Common myeloid progenitor, CD34-positive (primary cell): Measurements from ENCODE around the gene MLPH.

Source experiments
- CTCF ChIA-PET: fragments of 350-600 bp; sonication (Branson Sonifier 250); formaldehyde crosslinking; loops from one replicate; lab custom pipeline; 2021; ENCODE audit warnings: antibody characterized with exemption; lab: Charles Lee
- POLR2A ChIA-PET: fragments of 350-600 bp; sonication (Branson Sonifier 250); formaldehyde crosslinking; loops from one replicate; lab custom pipeline; 2021; ENCODE audit warnings: antibody characterized with exemption; lab: Charles Lee
- DNase-seq, 3 donors: peaks; one replicate each; pipeline versions ENCODE4 v3.0.0 to v3.0.0-alpha.2; 2013
- H3K27ac ChIP-seq, 2 experiments: 1 replicate in 1 of 2; 2 replicates in 1 of 2; pipeline ENCODE4 v1.7.0; 2013; ENCODE audit warnings: inconsistent platforms in 2 of 2, low read length in 2 of 2, mild to moderate bottlenecking in 2 of 2, low read depth in 1 of 2, moderate library complexity in 1 of 2; ENCODE audit not compliant: severe bottlenecking in 2 of 2, insufficient read depth in 1 of 2, poor library complexity in 1 of 2
- H3K27me3 ChIP-seq, 5 experiments: replicated peaks in 2 of 5; 1 replicate in 3 of 5; 2 replicates in 2 of 5; pipeline versions ENCODE4 v1.6.1 to v1.7.0; 2013; ENCODE audit warnings: low read length in 4 of 5, mild to moderate bottlenecking in 2 of 5, moderate library complexity in 2 of 5, inconsistent platforms in 1 of 5; ENCODE audit not compliant: insufficient read depth in 5 of 5, control insufficient read depth in 4 of 5
- H3K36me3 ChIP-seq, 4 experiments: 1 replicate in 2 of 4; 2 replicates in 2 of 4; pipeline versions ENCODE4 v1.6.1 to v1.7.0; 2013; ENCODE audit warnings: low read length in 3 of 4, control low read depth in 1 of 4, mild to moderate bottlenecking in 1 of 4; ENCODE audit not compliant: control insufficient read depth in 4 of 4, insufficient read depth in 4 of 4
- H3K4me1 ChIP-seq, 4 experiments: 1 replicate in 3 of 4; 2 replicates in 1 of 4; pipeline versions ENCODE4 v1.6.1 to v1.7.1; 2013; ENCODE audit warnings: low read length in 3 of 4, mild to moderate bottlenecking in 3 of 4, control low read depth in 1 of 4, inconsistent platforms in 1 of 4, moderate library complexity in 1 of 4; ENCODE audit not compliant: control insufficient read depth in 4 of 4, insufficient read depth in 4 of 4; ENCODE audit errors: control extremely low read depth in 1 of 4
- H3K4me3 ChIP-seq, 7 experiments: 1 replicate in 4 of 7; 2 replicates in 3 of 7; pipeline versions ENCODE4 v1.5.1 to v1.7.0; 2013; ENCODE audit warnings: mild to moderate bottlenecking in 7 of 7, low read length in 6 of 7, moderate library complexity in 6 of 7, inconsistent platforms in 2 of 7, low read depth in 2 of 7, control low read depth in 1 of 7; ENCODE audit not compliant: insufficient read depth in 4 of 7, control insufficient read depth in 1 of 7; ENCODE audit errors: extremely low read depth in 1 of 7
- H3K9me3 ChIP-seq, 5 experiments: 1 replicate in 4 of 5; 2 replicates in 1 of 5; pipeline versions ENCODE4 v1.6.1 to v1.7.1; 2013; ENCODE audit warnings: low read length in 4 of 5, mild to moderate bottlenecking in 2 of 5, inconsistent platforms in 1 of 5, low read depth in 1 of 5, moderate library complexity in 1 of 5; ENCODE audit not compliant: control insufficient read depth in 4 of 5, insufficient read depth in 2 of 5; ENCODE audit errors: control extremely low read depth in 1 of 5
- WGBS: methylation state at CpG from one replicate; pipeline ENCODE4 v1.1.5; 2013; ENCODE audit not compliant: insufficient coverage; 5-methylcytosine and 5-hydroxymethylcytosine counted together

Gene MLPH

DNA sequence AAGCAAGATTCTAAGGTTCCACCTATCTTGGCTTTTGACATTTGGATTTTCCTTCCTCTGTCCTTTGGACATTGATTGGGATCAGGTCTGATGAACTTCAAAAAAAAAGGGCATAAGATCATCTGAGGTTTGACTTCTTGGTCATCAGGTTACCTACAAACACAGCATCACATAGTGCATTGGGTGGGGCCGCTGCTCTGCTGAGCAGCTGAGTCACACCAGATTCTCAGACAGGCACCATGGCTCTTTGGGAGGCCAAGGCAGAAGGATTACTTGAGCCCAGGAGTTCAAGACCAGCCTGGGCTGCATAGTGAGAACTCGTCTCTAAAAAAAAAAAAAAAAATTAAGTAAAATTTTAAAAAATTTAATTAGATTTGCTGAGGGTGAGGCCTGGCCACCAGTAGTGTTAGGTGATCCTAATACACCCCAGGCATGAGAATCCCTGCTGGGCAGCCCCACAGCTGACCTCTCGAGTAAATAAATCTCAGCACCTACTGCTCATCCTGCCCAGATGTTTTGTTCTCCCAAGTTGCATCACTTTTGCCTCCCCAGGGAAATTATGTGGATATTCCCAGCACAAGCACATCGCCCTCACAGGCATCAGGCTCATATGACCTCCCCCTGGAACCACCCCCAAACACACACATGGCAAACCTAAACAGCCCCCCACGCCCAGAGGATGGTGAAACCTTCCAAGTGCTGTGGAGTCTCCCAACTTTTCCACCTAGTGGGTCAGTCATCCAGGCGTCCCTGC is 5.3 kb downstream of the MLPH start:
- peaks cover 0 to 6% (median 3%) of the 10 kb centered on the region in 4 experiments for H3K4me1 ChIP-seq
- POLR2A ChIA-PET = no interaction called here
- 97% methylated on average over 3 of the region's 6 CpGs for WGBS
- no peak for DNase-seq
- peaks cover 0 to 54% (median 35%) of the 10 kb centered on the region in 5 experiments for H3K27me3 ChIP-seq
- H3K9me3 ChIP-seq = peaks cover 0 to 26% (median 17%) of the 10 kb centered on the region in 5 experiments
- CTCF ChIA-PET = no interaction called here
- no peak overlapping the region for H3K4me3 ChIP-seq
- H3K36me3 ChIP-seq = no peaks in the 10 kb centered on the region
- no peak overlapping the region for H3K27ac ChIP-seq

DNA sequence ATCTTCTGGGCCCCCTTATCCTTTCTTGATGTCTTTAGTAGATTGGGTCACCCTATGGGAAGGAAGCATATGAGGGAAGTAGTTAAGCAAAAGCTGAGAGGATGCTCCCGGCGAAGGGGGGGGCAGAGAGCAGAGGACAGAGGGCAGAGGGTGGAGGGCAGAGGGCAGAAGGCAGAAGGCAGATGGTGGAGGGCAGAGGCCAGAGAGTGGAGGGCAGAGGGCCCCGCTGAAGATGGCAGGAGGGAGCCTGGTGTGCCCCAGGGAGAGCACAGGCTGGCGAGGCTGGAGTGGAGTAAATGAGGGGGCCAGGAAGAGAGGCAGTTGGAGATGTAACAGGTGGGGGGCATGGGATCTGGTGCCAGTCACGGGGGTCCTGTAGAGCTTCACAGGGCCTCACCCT is 7.0 kb downstream of the MLPH start:
- Histone ChIP-seq H3K9me3 (peaks cover 0 to 26% (median 17%) of the 10 kb centered on the region in 5 experiments), H3K27me3 (peaks cover 0 to 44% (median 24%) of the 10 kb centered on the region in 5 experiments)
- CTCF ChIA-PET = interaction anchor here (0.9 to 1.1 kb wide), 2 partner anchors 12 to 18 kb away, joined by 3 read pairs; no protein-coding TSS in a partner anchor

DNA sequence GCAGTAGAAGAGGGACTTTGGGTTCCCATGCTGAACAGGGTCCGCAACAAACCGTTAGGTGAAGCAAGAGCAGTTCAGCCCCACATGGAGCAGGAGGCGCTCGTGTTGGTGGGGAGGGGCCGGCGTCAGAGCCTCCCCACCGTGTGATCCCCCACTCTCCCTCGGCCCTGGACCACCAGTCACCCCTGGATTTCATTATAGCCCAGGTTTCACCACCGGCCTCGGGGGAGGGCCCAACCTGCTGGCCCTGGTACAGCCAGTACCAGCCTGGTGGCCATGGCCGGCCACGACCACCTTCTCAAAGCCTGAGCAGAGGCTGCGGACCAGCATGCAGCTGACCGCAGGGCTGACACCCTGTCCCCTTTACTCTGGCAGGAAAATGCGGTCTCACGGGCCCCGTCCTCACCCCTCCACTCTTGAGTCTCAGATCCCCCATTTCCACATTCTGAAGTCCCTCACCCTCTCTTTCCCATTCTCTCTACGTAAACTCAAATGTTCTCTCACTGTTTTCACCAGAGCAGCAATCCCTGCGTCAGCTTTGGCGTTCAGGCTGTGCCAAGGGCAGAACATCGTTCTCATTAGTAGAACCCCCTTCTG is 8.6 kb downstream of the MLPH start:
- no peaks in the 10 kb centered on the region for H3K36me3 ChIP-seq
- ChIA-PET CTCF (no interaction called here), POLR2A (no interaction called here)
- whole genome bisulfite sequencing = 92% methylated on average over 20 of the region's 21 CpGs
- peaks cover 0 to 4% (median 0%) of the 10 kb centered on the region in 4 experiments for H3K4me1 ChIP-seq
- peaks cover 0 to 34% (median 16%) of the 10 kb centered on the region in 5 experiments for H3K27me3 ChIP-seq
- H3K9me3 ChIP-seq = peaks cover 0 to 21% (median 13%) of the 10 kb centered on the region in 5 experiments
- H3K27ac ChIP-seq = no peak overlapping the region
- no peak overlapping the region for H3K4me3 ChIP-seq
- no peak for DNase-seq

More for the DNA sequence above, 7.0 kb downstream of the MLPH start:
- Histone ChIP-seq H3K4me1 (peaks cover 0 to 4% (median 1%) of the 10 kb centered on the region in 4 experiments), H3K36me3 (no peaks in the 10 kb centered on the region), H3K4me3 (no peak overlapping the region), H3K27ac (no peak overlapping the region)
- no peak for DNase-seq
- WGBS = 55% methylated on average over 5 of the region's 5 CpGs
- POLR2A ChIA-PET = interaction anchor here (0.6 kb wide), 1 partner anchor 335 kb away, joined by 4 read pairs; no protein-coding TSS in a partner anchor

DNA sequence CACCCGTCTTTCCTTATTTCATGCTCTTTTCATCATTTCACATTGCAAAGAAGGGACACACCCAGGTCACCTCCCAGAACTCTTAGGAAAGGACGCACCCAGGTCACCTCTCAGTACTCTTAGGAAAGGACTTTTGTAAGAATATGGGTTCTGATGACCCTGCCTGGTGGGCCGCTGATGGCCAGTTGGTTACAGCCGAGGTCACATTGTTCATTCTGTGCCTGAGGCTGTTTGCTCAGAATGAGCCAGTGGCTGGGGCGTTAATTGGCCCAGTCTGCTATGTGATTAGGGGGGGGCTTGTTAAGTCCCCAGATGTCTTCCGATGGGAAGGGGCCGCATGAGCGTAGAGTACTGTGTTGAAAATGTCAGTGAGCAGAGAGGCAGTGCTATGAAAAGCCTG is 9.4 kb downstream of the MLPH start:
- ChIA-PET POLR2A (no interaction called here), CTCF (interaction anchor here (2.3 kb wide), 1 partner anchor 14 kb away, joined by 7 read pairs; no protein-coding TSS in a partner anchor)
- no peaks in the 10 kb centered on the region for H3K36me3 ChIP-seq
- H3K4me1 ChIP-seq = peaks cover 0 to 4% (median 2%) of the 10 kb centered on the region in 4 experiments
- no peak for DNase-seq
- peaks cover 0 to 13% (median 8%) of the 10 kb centered on the region in 5 experiments for H3K9me3 ChIP-seq
- H3K27me3 ChIP-seq = peaks cover 0 to 34% (median 16%) of the 10 kb centered on the region in 5 experiments
- no peak overlapping the region for H3K4me3 ChIP-seq
- H3K27ac ChIP-seq = no peak overlapping the region
- WGBS = 84% methylated on average over 4 of the region's 8 CpGs

DNA sequence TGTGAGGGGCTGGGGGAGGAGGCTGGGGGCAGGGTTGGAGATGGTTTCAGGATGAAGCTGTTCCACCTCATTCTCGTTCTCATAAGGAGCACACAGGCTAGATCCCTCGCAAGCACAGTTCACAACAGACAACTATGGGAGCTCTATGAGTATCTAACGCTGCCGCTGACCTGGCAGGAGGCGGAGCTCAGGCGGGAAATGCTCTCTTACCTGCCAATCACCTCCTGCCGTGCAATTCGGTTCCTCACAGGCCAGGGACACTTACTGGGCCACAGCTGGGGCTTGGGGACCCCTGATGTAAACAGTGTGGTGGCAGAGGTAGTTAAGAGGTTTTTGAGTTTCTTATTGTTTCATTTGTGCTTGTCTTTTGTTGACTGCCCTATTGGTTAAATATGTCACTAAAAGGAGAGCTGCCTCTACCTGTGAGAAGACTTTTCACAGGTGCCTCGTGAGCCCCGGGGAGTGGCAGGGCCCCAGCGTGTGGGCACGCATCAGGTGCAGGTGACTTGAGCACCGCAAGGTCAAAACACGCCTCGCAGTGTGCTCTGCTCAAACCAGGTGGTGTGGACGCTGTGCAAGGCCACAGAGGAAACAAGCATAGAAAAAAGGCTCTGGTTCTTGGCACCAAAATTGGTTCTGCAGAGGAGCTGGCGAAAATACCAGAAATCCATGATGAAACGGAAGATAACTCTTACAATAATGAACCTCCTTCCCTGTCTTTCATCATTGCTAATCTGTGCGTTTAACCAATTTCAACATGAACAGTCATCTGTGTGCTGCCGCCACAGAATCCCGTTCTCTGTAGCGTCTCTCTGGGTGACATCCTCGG is 10.2 kb downstream of the MLPH start:
- Histone ChIP-seq H3K36me3 (no peaks in the 10 kb centered on the region), H3K4me3 (no peak overlapping the region), H3K27me3 (peaks cover 0 to 30% (median 16%) of the 10 kb centered on the region in 5 experiments), H3K27ac (no peak overlapping the region), H3K4me1 (peaks cover 0 to 4% (median 2%) of the 10 kb centered on the region in 4 experiments), H3K9me3 (peaks cover 0 to 5% (median under 1%) of the 10 kb centered on the region in 5 experiments)
- ChIA-PET CTCF (interaction anchor here (1.0 to 2.3 kb wide), 2 partner anchors 13 to 18 kb away, joined by 3 to 7 read pairs; no protein-coding TSS in a partner anchor), POLR2A (no interaction called here)
- DNase-seq = no peak
- WGBS = 96% methylated on average over 18 of the region's 23 CpGs

DNA sequence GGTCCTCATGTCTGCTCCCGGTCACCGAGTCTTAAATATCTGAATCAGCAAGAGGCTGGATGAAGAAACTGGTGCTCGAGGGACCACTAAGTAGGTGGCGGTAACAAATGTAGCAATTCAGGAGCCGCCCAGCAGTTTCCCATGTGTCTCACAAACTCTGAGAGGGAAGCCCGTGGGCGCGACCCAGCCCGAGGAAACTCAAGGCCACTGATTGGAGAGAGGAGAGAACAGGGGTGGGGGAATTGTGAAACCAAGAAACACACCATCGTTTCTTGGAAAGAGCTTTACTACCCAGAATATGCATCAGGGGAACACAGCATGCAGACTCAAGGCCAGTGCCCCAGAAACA is 10.8 kb downstream of the MLPH start:
- Histone ChIP-seq H3K27ac (no peak overlapping the region), H3K36me3 (no peaks in the 10 kb centered on the region), H3K4me1 (peaks cover 0 to 4% (median 2%) of the 10 kb centered on the region in 4 experiments), H3K27me3 (peaks cover 0 to 29% (median 16%) of the 10 kb centered on the region in 5 experiments), H3K9me3 (peaks cover 0 to under 1% (median 0%) of the 10 kb centered on the region in 5 experiments), H3K4me3 (no peak overlapping the region)
- CTCF ChIA-PET = interaction anchor here (1.0 to 2.3 kb wide), 2 partner anchors 12 to 17 kb away, joined by 3 to 7 read pairs; no protein-coding TSS in a partner anchor
- POLR2A ChIA-PET = no interaction called here
- no peak for DNase-seq
- WGBS = 77% methylated on average over 10 of the region's 10 CpGs
